Aorta (tissue), 5 donors: ENCODE data around the gene TUBB6. TPM values are rescaled to one million over a fixed set of nuclear protein-coding genes. Genes with fewer than 3 reads are reported as not detected.

ENCODE experiments used
- ATAC-seq: fragments of 200-7000 bp; cut with Tn5 transposase; one replicate; pipeline ENCODE4 v1.9.1; 2022; ENCODE audit warnings: moderate library complexity; ENCODE audit not compliant: low FRiP score
- DNase-seq, 2 donors: peaks; one replicate each; pipeline ENCODE4 v3.0.0-alpha.2; 2020
- H3K27ac ChIP-seq, 2 donors: one replicate each; pipeline ENCODE4 v1.5.1; 2013; ENCODE audit warnings: low read length in 2 of 2, mild to moderate bottlenecking in 2 of 2, moderate library complexity in 2 of 2, control low read depth in 1 of 2, inconsistent platforms in 1 of 2, low read depth in 1 of 2
- H3K27me3 ChIP-seq, 2 donors: one replicate each; pipeline ENCODE4 v1.6.1; 2013; ENCODE audit warnings: control low read depth in 1 of 2, low read length in 1 of 2, mild to moderate bottlenecking in 1 of 2, moderate library complexity in 1 of 2; ENCODE audit not compliant: insufficient read depth in 2 of 2, control insufficient read depth in 1 of 2
- H3K36me3 ChIP-seq, 2 donors: one replicate each; pipeline ENCODE4 v1.6.1; 2013; ENCODE audit warnings: control low read depth in 1 of 2, low read length in 1 of 2, mild to moderate bottlenecking in 1 of 2; ENCODE audit not compliant: insufficient read depth in 2 of 2, control insufficient read depth in 1 of 2
- H3K4me1 ChIP-seq, 2 donors: one replicate each; pipeline ENCODE4 v1.6.1; 2013; ENCODE audit warnings: low read length in 2 of 2, control low read depth in 1 of 2, mild to moderate bottlenecking in 1 of 2, moderate library complexity in 1 of 2; ENCODE audit not compliant: insufficient read depth in 2 of 2, control insufficient read depth in 1 of 2
- H3K4me3 ChIP-seq, 2 donors: one replicate each; pipeline ENCODE4 v1.5.1; 2013; ENCODE audit warnings: low read length in 2 of 2, control low read depth in 1 of 2, mild to moderate bottlenecking in 1 of 2
- H3K9me3 ChIP-seq: one replicate; pipeline ENCODE4 v1.6.1; 2013; ENCODE audit warnings: mild to moderate bottlenecking, low read length; ENCODE audit not compliant: control insufficient read depth
- WGBS, 2 donors: extraction: QIAGEN DNeasy Blood & Tissue Kit; methylation state at CpG; one replicate each; pipeline ENCODE4 v1.1.7; 2013; 5-methylcytosine and 5-hydroxymethylcytosine counted together
- intact Hi-C, 2 donors: fragments of 100-400 bp; cut with DNase I; formaldehyde crosslinking; loops; one replicate each; pipeline versions ENCODE4 v1.14.2 to v1.15.0; 2022
- polyA plus RNA-seq, 2 donors: library from polyadenylated mRNA; stranded (reverse); fragments of 200-250 nt; gene quantifications; one replicate each; pipeline ENCODE4 v1.2.3, GENCODE V29; 2013
- total RNA-seq, 2 donors: library from RNA; stranded (reverse); fragmentation: NEBNext Ultra II Directional; extraction: Animal tissue kit (Norgen Biotek cat#: 25700); gene quantifications; one replicate each; pipeline ENCODE4 v1.2.1, GENCODE V29; 2021
- donor health status: healthy with polysubstance abuse.
- donor health status: Bipolar disorder and iron deficiency.
- donor health status: DM: no; HTN: no; CAD: no.
- donor health status: DM: no; HTN: no; CAD: no.
- donor health status: DM: yes; HTN: yes; CAD: no.

The TUBB6 gene
- total and polyA plus RNA-seq, 4 donors = 137 to 257 (median 171) TPM

- no peaks in the 10 kb centered on the region for H3K9me3 ChIP-seq
- no peaks in the 10 kb centered on the region for H3K4me1 ChIP-seq
- 62 to 67% methylated on average over 6 of the region's 6 CpGs for WGBS, 2 donors
- no peak for ATAC-seq
- peaks cover 4 to 5% of the 10 kb centered on the region in 2 donors for H3K36me3 ChIP-seq
- H3K27ac ChIP-seq = no peak overlapping the region
- intact Hi-C loops = no loop called here
- H3K27me3 ChIP-seq = no peaks in the 10 kb centered on the region
- no peak overlapping the region for H3K4me3 ChIP-seq
- DNase-seq = no peak
Measured at GRCh38 chr18:12336887-12337286, 28.8 kb downstream of the TUBB6 start.

- ATAC-seq (no peak), DNase-seq (no peak)
- no peaks in the 10 kb centered on the region for H3K9me3 ChIP-seq
- no peak overlapping the region for H3K27ac ChIP-seq
- no peaks in the 10 kb centered on the region for H3K27me3 ChIP-seq
- no peaks in the 10 kb centered on the region for H3K4me1 ChIP-seq
- peaks cover 5 to 6% of the 10 kb centered on the region in 2 donors for H3K36me3 ChIP-seq
- intact Hi-C loops = no loop called here
- WGBS, 2 donors = 75 to 80% methylated on average over 2 of the region's 2 CpGs
- H3K4me3 ChIP-seq = no peak overlapping the region
Measured at GRCh38 chr18:12338382-12338781, 30.3 kb downstream of the TUBB6 start.

GRCh38 chr18:12340945-12341660 is 33.1 kb downstream of the TUBB6 start:
- H3K27ac ChIP-seq = no peak overlapping the region
- H3K9me3 ChIP-seq = no peaks in the 10 kb centered on the region
- no peaks in the 10 kb centered on the region for H3K4me1 ChIP-seq
- H3K36me3 ChIP-seq = peaks cover 6 to 9% of the 10 kb centered on the region in 2 donors
- H3K27me3 ChIP-seq = no peaks in the 10 kb centered on the region
- no peak overlapping the region for H3K4me3 ChIP-seq
- 91 to 97% methylated on average over 5 of the region's 5 CpGs for WGBS, 2 donors
- intact Hi-C loops = no loop called here
- ATAC-seq = no peak
- no peak for DNase-seq

GRCh38 chr18:12342661-12343060 is 34.6 kb downstream of the TUBB6 start:
- Histone ChIP-seq H3K4me3 (no peak overlapping the region), H3K4me1 (no peaks in the 10 kb centered on the region), H3K27ac (no peak overlapping the region), H3K27me3 (no peaks in the 10 kb centered on the region), H3K9me3 (no peaks in the 10 kb centered on the region), H3K36me3 (peaks cover 4 to 11% of the 10 kb centered on the region in 2 donors)
- ATAC-seq (no peak), DNase-seq (no peak)
- intact Hi-C loops = no loop called here
- WGBS, 2 donors = 90 to 98% methylated on average over 4 of the region's 4 CpGs

GRCh38 chr18:12345491-12346239 is 37.6 kb downstream of the TUBB6 start:
- no peak for DNase-seq
- Histone ChIP-seq H3K36me3 (peaks cover 4 to 15% of the 10 kb centered on the region in 2 donors), H3K27me3 (no peaks in the 10 kb centered on the region), H3K4me3 (no peak overlapping the region), H3K4me1 (no peaks in the 10 kb centered on the region), H3K27ac (no peak overlapping the region), H3K9me3 (no peaks in the 10 kb centered on the region)
- 90 to 92% methylated on average over 13 of the region's 13 CpGs for WGBS, 2 donors
- ATAC-seq = no peak
- intact Hi-C loops = no loop called here

GRCh38 chr18:12346240-12346565 is 38.2 kb downstream of the TUBB6 start:
- H3K9me3 ChIP-seq = no peaks in the 10 kb centered on the region
- H3K27me3 ChIP-seq = no peaks in the 10 kb centered on the region
- no peak overlapping the region for H3K27ac ChIP-seq
- no peaks in the 10 kb centered on the region for H3K4me1 ChIP-seq
- 90 to 92% methylated on average over 7 of the region's 7 CpGs for WGBS, 2 donors
- DNase-seq (no peak), ATAC-seq (no peak)
- H3K4me3 ChIP-seq = no peak overlapping the region
- intact Hi-C loops = no loop called here
- peaks cover 6 to 16% of the 10 kb centered on the region in 2 donors for H3K36me3 ChIP-seq

- intact Hi-C loops = no loop called here
- Histone ChIP-seq H3K4me3 (no peak overlapping the region), H3K36me3 (peaks cover 12 to 19% of the 10 kb centered on the region in 2 donors), H3K9me3 (no peaks in the 10 kb centered on the region), H3K4me1 (no peaks in the 10 kb centered on the region), H3K27me3 (no peaks in the 10 kb centered on the region), H3K27ac (no peak overlapping the region)
- DNase-seq = no peak
- WGBS, 2 donors = 84 to 86% methylated on average over 4 of the region's 4 CpGs
- peak; percentile 54 for ATAC-seq
Measured at GRCh38 chr18:12347895-12348294, 39.9 kb downstream of the TUBB6 start.

- no peak overlapping the region for H3K27ac ChIP-seq
- no peaks in the 10 kb centered on the region for H3K4me1 ChIP-seq
- ATAC-seq (no peak), DNase-seq (no peak)
- intact Hi-C loops = no loop called here
- H3K9me3 ChIP-seq = no peaks in the 10 kb centered on the region
- 94 to 96% methylated on average over 5 of the region's 5 CpGs for WGBS, 2 donors
- no peaks in the 10 kb centered on the region for H3K27me3 ChIP-seq
- H3K36me3 ChIP-seq = peaks cover 10 to 14% of the 10 kb centered on the region in 2 donors
- H3K4me3 ChIP-seq = no peak overlapping the region
Measured at GRCh38 chr18:12352188-12352587, 44.1 kb downstream of the TUBB6 start.

- WGBS, 2 donors = 71 to 86% methylated on average over 5 of the region's 5 CpGs
- intact Hi-C loops = no loop called here
- peaks cover 5 to 14% of the 10 kb centered on the region in 2 donors for H3K36me3 ChIP-seq
Measured at GRCh38 chr18:12359515-12359927, 51.5 kb downstream of the TUBB6 start.

More at GRCh38 chr18:12359515-12359927, 51.5 kb downstream of the TUBB6 start:
- no peak for ATAC-seq
- H3K4me1 ChIP-seq = no peaks in the 10 kb centered on the region
- H3K27ac ChIP-seq = no peak overlapping the region
- no peaks in the 10 kb centered on the region for H3K9me3 ChIP-seq
- H3K4me3 ChIP-seq = no peak overlapping the region
- DNase-seq = no peak
- H3K27me3 ChIP-seq = no peaks in the 10 kb centered on the region
